H9 (cell line): ENCODE results near the gene MEP1B. TPM values are rescaled to one million over a fixed set of nuclear protein-coding genes. Genes with fewer than 3 reads are reported as not detected.
A peak's percentile ranks its signal among the peaks of the same experiment; 100 is the strongest.
"Not testable (repeated sequence)": the region's sequence is repeated elsewhere in the genome, so short reads cannot be mapped to it uniquely, and the experiment has no call there.

ENCODE experiments used
- DNase-seq: peaks from one replicate; pipeline ENCODE4 v3.0.0-alpha.2; 2017
- H2AFZ ChIP-seq: one replicate; pipeline ENCODE4 v1.6.1; 2013; ENCODE audit warnings: mild to moderate bottlenecking, low read length, control low read depth, moderate library complexity
- H2AK5ac ChIP-seq: 2 replicates; pipeline ENCODE4 v1.6.1; 2013; ENCODE audit warnings: low read length, control low read depth, mixed read lengths; ENCODE audit not compliant: insufficient read length
- H2BK120ac ChIP-seq: one replicate; pipeline ENCODE4 v1.6.1; 2013; ENCODE audit warnings: low read depth, mild to moderate bottlenecking, low read length, control low read depth, inconsistent platforms; ENCODE audit not compliant: poor library complexity, severe bottlenecking
- H2BK12ac ChIP-seq: 2 replicates; pipeline ENCODE4 v1.6.1; 2013; ENCODE audit warnings: low read length, control low read depth, mixed read lengths, low read depth; ENCODE audit not compliant: insufficient read length
- H2BK15ac ChIP-seq: 2 replicates; pipeline ENCODE4 v1.6.1; 2013; ENCODE audit warnings: low read depth, low read length, control low read depth
- H2BK20ac ChIP-seq: one replicate; pipeline ENCODE4 v1.6.1; 2013; ENCODE audit warnings: low read depth, mild to moderate bottlenecking, low read length, control low read depth, inconsistent platforms; ENCODE audit not compliant: poor library complexity, severe bottlenecking
- H2BK5ac ChIP-seq: 2 replicates; pipeline ENCODE4 v1.6.1; 2013; ENCODE audit warnings: low read length, control low read depth, mixed read lengths; ENCODE audit not compliant: insufficient read length
- H3K14ac ChIP-seq: 2 replicates; pipeline ENCODE4 v1.6.1; 2013; ENCODE audit warnings: low read length, control low read depth; ENCODE audit not compliant: insufficient read depth
- H3K18ac ChIP-seq: 2 replicates; pipeline ENCODE4 v1.6.1; 2013; ENCODE audit warnings: low read depth, mild to moderate bottlenecking, mixed read lengths, low read length, control low read depth; ENCODE audit not compliant: insufficient read length
- H3K23ac ChIP-seq: 2 replicates; pipeline ENCODE4 v1.6.1; 2013; ENCODE audit warnings: low read length, control low read depth, mixed read lengths, low read depth; ENCODE audit not compliant: insufficient read length
- H3K23me2 ChIP-seq: 2 replicates; pipeline ENCODE4 v1.6.1; 2013; ENCODE audit warnings: low read depth, mild to moderate bottlenecking, mixed read lengths, low read length, control low read depth; ENCODE audit not compliant: insufficient read length, poor library complexity, severe bottlenecking
- H3K27ac ChIP-seq: 2 replicates; pipeline ENCODE4 v1.5.1; 2013; ENCODE audit warnings: low read length, control low read depth, mixed read lengths, low read depth; ENCODE audit not compliant: insufficient read length
- H3K27me3 ChIP-seq: 2 replicates; pipeline ENCODE4 v1.6.1; 2013; ENCODE audit warnings: low read length, control low read depth, inconsistent platforms; ENCODE audit not compliant: insufficient read depth
- H3K4ac ChIP-seq: 2 replicates; pipeline ENCODE4 v1.6.1; 2013; ENCODE audit warnings: low read depth, mild to moderate bottlenecking, control low read depth, inconsistent platforms, low read length, moderate library complexity
- H3K4me1 ChIP-seq: 2 replicates; pipeline ENCODE4 v1.6.1; 2013; ENCODE audit warnings: low read length, control low read depth, inconsistent platforms; ENCODE audit not compliant: insufficient read depth
- H3K4me2 ChIP-seq: 2 replicates; pipeline ENCODE4 v1.6.1; 2013; ENCODE audit warnings: low read length, control low read depth, mixed read lengths; ENCODE audit not compliant: insufficient read length, insufficient read depth
- H3K56ac ChIP-seq: 2 replicates; pipeline ENCODE4 v1.6.1; 2013; ENCODE audit warnings: low read depth, mild to moderate bottlenecking, mixed read lengths, low read length, control low read depth; ENCODE audit not compliant: insufficient read length
- H3K79me1 ChIP-seq: 2 replicates; pipeline ENCODE4 v1.6.1; 2013; ENCODE audit warnings: low read depth, mild to moderate bottlenecking, moderate library complexity, low read length, control low read depth, inconsistent platforms; ENCODE audit not compliant: insufficient read depth, poor library complexity, severe bottlenecking
- H3K79me2 ChIP-seq: 2 replicates; pipeline ENCODE4 v1.6.1; 2013; ENCODE audit warnings: low read length, control low read depth, inconsistent platforms; ENCODE audit not compliant: insufficient read depth
- H3K9ac ChIP-seq: 2 replicates; pipeline ENCODE4 v1.6.1; 2013; ENCODE audit warnings: low read length, control low read depth, mixed read lengths; ENCODE audit not compliant: insufficient read length; ENCODE audit errors: extremely low read depth
- H3K9me3 ChIP-seq: one replicate; pipeline ENCODE4 v1.6.1; 2013; ENCODE audit warnings: low read depth, low read length, inconsistent platforms; ENCODE audit not compliant: control insufficient read depth
- H3T11ph ChIP-seq: one replicate; pipeline ENCODE4 v1.6.1; 2013; ENCODE audit warnings: mild to moderate bottlenecking, low read length, control low read depth, inconsistent platforms
- H4K20me1 ChIP-seq: one replicate; pipeline ENCODE4 v1.6.1; 2013; ENCODE audit not compliant: control insufficient read depth, insufficient read length, insufficient read depth
- H4K5ac ChIP-seq: 2 replicates; pipeline ENCODE4 v1.6.1; 2013; ENCODE audit warnings: low read depth, mild to moderate bottlenecking, mixed read lengths, low read length, control low read depth; ENCODE audit not compliant: insufficient read length
- H4K8ac ChIP-seq: replicated peaks from 2 replicates; pipeline ENCODE4 v1.6.1; 2013; ENCODE audit warnings: low read length, control low read depth, mixed read lengths, low read depth; ENCODE audit not compliant: insufficient read length
- H4K91ac ChIP-seq: 2 replicates; pipeline ENCODE4 v1.6.1; 2013; ENCODE audit warnings: low read depth, mild to moderate bottlenecking, moderate library complexity, mixed read lengths, low read length, control low read depth; ENCODE audit not compliant: insufficient read length
- H3K27ac Mint-ChIP-seq, 3 experiments: 2 replicates in 2 of 3; 3 replicates in 1 of 3; pipeline ENCODE4 v1.8.0; 2020 to 2021; ENCODE audit warnings: mixed read lengths in 3 of 3, mild to moderate bottlenecking in 1 of 3, moderate library complexity in 1 of 3
- H3K27me3 Mint-ChIP-seq: 2 replicates; pipeline ENCODE4 v1.8.0; 2021; ENCODE audit warnings: low read depth, mild to moderate bottlenecking, moderate library complexity, mixed read lengths
- H3K36me3 Mint-ChIP-seq, 3 experiments: 2 replicates in 2 of 3; 3 replicates in 1 of 3; pipeline ENCODE4 v1.8.0; 2020 to 2021; ENCODE audit warnings: low read depth in 3 of 3, mixed read lengths in 3 of 3; ENCODE audit not compliant: insufficient read depth in 1 of 3
- H3K4me1 Mint-ChIP-seq, 2 experiments: 2 replicates each; pipeline ENCODE4 v1.8.0; 2020; ENCODE audit warnings: mixed read lengths in 2 of 2
- H3K4me3 Mint-ChIP-seq, 2 experiments: 2 replicates in 1 of 2; 3 replicates in 1 of 2; pipeline ENCODE4 v1.8.0; 2020 to 2021; ENCODE audit warnings: mild to moderate bottlenecking in 2 of 2, mixed read lengths in 2 of 2, moderate library complexity in 1 of 2
- H3K9me3 Mint-ChIP-seq, 2 experiments: 2 replicates in 1 of 2; 3 replicates in 1 of 2; pipeline ENCODE4 v1.8.0; 2020; ENCODE audit warnings: mild to moderate bottlenecking in 2 of 2, mixed read lengths in 2 of 2, moderate library complexity in 1 of 2
- WGBS: extraction: QIAGEN DNeasy Blood & Tissue Kit; methylation state at CpG from one replicate; pipeline ENCODE4 v1.1.7; 2013; ENCODE audit warnings: missing lambda C conversion rate, low lambda C conversion rate, mixed read lengths; ENCODE audit not compliant: insufficient read length; ENCODE audit errors: extremely low coverage; 5-methylcytosine and 5-hydroxymethylcytosine counted together
- total RNA-seq: library from RNA; stranded (reverse); gene quantifications from 2 replicates; pipeline ENCODE4 v1.2.1, GENCODE V29; 2021
- TF ChIP-seq, protein P1 (sequence below): fragments of 200-600 bp; sonication (generic); conservative IDR thresholded peaks from 3 replicates; pipeline ENCODE4 v1.8.0; 2021; ENCODE audit warnings: antibody characterized with exemption, mild to moderate bottlenecking

The MEP1B gene
- total RNA-seq, 1 experiment from 2014 or later = not detected

DNA sequence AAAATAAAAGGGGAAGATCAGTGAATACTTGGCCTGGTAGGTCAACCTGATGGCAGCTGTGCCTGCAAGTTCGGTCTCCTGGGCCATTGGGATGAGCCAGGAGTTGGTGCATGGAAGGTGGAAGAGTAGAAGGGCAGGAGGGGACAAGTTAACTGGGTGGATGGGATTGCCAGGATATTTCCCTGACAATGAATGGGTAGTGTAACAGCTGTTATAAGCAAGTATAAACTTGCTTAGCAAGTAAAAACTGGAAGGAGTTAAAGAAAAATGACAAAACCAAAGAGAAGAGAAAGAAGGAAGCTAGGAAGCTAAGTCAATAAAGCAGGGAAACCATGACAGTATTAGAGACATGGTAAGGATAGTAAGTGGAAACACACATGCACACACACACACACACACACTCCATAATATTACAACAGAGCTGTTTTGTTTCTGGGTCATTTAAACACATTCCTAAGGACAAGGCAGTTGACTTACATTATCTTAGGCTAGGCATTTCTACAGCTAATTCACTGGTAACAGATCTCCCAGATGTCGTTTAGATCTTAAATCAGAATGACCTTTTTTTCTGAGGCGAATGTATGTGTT is 29.7 kb downstream of the MEP1B start:
- Mint-ChIP-seq H3K4me3 (no peak overlapping the region), H3K36me3 (no peaks in the 10 kb centered on the region), H3K27me3 (no peaks in the 10 kb centered on the region), H3K4me1 (peaks cover 0 to 6% of the 10 kb centered on the region in 2 experiments; a peak in 1 of 4 replicates), H3K27ac (peak overlapping the region in 1 of 3 experiments; percentile 21; a peak in 1 of 7 replicates), H3K9me3 (no peaks in the 10 kb centered on the region)
- H3K27ac ChIP-seq = no peak overlapping the region
- no peak overlapping the region for H3T11ph ChIP-seq
- H2BK12ac ChIP-seq = no peak overlapping the region
- H3K79me1 ChIP-seq = no peaks in the 10 kb centered on the region
- H4K5ac ChIP-seq = no peak overlapping the region
- no peak overlapping the region for H2AK5ac ChIP-seq
- no peaks in the 10 kb centered on the region for H4K20me1 ChIP-seq
- no peak overlapping the region for H2BK15ac ChIP-seq
- H3K4me1 ChIP-seq = no peaks in the 10 kb centered on the region
- no peak overlapping the region for H3K56ac ChIP-seq
- H3K9ac ChIP-seq = no peak overlapping the region
- H3K27me3 ChIP-seq = no peaks in the 10 kb centered on the region
- H3K4ac ChIP-seq = no peak overlapping the region
- H4K8ac ChIP-seq = no peak overlapping the region
- no peak overlapping the region for H3K18ac ChIP-seq
- DNase-seq = no peak
- no peaks in the 10 kb centered on the region for H3K9me3 ChIP-seq
- TF ChIP-seq, protein P1, sequence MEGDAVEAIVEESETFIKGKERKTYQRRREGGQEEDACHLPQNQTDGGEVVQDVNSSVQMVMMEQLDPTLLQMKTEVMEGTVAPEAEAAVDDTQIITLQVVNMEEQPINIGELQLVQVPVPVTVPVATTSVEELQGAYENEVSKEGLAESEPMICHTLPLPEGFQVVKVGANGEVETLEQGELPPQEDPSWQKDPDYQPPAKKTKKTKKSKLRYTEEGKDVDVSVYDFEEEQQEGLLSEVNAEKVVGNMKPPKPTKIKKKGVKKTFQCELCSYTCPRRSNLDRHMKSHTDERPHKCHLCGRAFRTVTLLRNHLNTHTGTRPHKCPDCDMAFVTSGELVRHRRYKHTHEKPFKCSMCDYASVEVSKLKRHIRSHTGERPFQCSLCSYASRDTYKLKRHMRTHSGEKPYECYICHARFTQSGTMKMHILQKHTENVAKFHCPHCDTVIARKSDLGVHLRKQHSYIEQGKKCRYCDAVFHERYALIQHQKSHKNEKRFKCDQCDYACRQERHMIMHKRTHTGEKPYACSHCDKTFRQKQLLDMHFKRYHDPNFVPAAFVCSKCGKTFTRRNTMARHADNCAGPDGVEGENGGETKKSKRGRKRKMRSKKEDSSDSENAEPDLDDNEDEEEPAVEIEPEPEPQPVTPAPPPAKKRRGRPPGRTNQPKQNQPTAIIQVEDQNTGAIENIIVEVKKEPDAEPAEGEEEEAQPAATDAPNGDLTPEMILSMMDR = no peak
- H4K91ac ChIP-seq = no peak overlapping the region
- no peaks in the 10 kb centered on the region for H3K23me2 ChIP-seq
- H3K23ac ChIP-seq = no peak overlapping the region
- no peak overlapping the region for H2BK20ac ChIP-seq
- H3K14ac ChIP-seq = no peak overlapping the region
- H2BK5ac ChIP-seq = no peak overlapping the region
- no peaks in the 10 kb centered on the region for H3K79me2 ChIP-seq
- H2AFZ ChIP-seq = no peak overlapping the region
- no CpG with 5 or more reads among the region's 3 CpGs for WGBS
- H2BK120ac ChIP-seq = no peak overlapping the region
- H3K4me2 ChIP-seq = no peak overlapping the region

DNA sequence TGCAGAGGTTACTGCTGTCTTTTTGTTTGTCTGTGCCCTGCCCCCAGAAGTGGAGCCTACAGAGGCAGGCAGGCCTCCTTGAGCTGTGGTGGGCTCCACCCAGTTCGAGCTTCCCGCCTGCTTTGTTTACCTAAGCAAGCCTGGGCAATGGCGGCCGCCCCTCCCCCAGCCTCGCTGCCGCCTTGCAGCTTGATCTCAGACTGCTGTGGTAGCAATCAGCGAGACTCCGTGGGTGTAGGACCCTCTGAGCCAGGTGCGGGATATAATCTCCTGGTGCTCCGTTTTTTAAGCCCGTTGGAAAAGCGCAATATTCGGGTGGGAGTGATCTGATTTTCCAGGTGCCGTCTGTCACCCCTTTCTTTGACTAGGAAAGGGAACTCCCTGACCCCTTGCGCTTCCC is 43.5 kb downstream of the MEP1B start:
- not testable (repeated sequence) for H3K4me3 Mint-ChIP-seq, H3K4ac ChIP-seq
- no CpG with 5 or more reads among the region's 15 CpGs for WGBS

More for the DNA sequence above, 43.5 kb downstream of the MEP1B start:
- H3K18ac ChIP-seq, H2BK15ac ChIP-seq, H3K79me2 ChIP-seq, H3K23ac ChIP-seq, H3K56ac ChIP-seq, H3K27ac Mint-ChIP-seq, DNase-seq, H2BK5ac ChIP-seq, H3K4me1 Mint-ChIP-seq, H3K27me3 ChIP-seq, H4K5ac ChIP-seq, H3T11ph ChIP-seq, H2BK120ac ChIP-seq, H3K14ac ChIP-seq, H2AK5ac ChIP-seq, H3K27ac ChIP-seq, H3K9ac ChIP-seq, H4K20me1 ChIP-seq, H3K9me3 ChIP-seq, H3K79me1 ChIP-seq, H3K23me2 ChIP-seq, H3K4me1 ChIP-seq, H2BK12ac ChIP-seq, H2AFZ ChIP-seq, H4K8ac ChIP-seq, H4K91ac ChIP-seq, H2BK20ac ChIP-seq, H3K27me3 Mint-ChIP-seq, H3K4me2 ChIP-seq: not testable (repeated sequence)
- Mint-ChIP-seq H3K9me3 (peaks cover 13 to 14% of the 10 kb centered on the region in 2 experiments), H3K36me3 (peaks cover 5 to 14% (median 8%) of the 10 kb centered on the region in 3 experiments)
